ENCODE data around the gene SLC6A9. TPM values are rescaled to one million over a fixed set of nuclear protein-coding genes. Genes with fewer than 3 reads are reported as not detected.

The SLC6A9 gene
- total RNA-seq, 1 experiment from 2014 or later: 45.0 TPM

DNA sequence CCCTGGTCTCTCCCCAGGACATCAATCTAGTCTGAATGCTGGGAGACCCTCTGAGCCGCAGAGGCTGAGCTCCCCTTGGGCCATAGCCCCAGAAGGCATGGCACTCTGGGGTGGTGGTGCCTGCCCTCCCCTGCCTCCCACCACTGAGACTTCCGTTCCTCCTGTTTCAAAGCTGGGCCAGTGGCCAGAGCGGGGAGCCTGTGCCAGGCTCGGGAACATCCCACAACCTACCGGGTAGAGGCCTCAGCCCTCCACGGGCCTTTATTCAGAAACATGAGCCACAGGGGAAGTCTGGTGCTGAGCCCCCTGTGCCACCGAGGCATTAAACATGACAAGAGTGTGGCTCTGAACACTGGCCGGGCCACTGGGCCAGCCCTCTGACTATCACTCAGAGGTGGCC lies 31.8 kb downstream of the SLC6A9 start:
- ChIA-PET POLR2A (no interaction called here), CTCF (no interaction called here)
- H3K27ac Mint-ChIP-seq (ENCODE audit: unreplicated experiment): no peak overlapping the region
- no peaks in the 10 kb centered on the region for H3K27me3 ChIP-seq (replicated peaks; ENCODE audit: control insufficient read depth, insufficient read depth, low read length)
- H3K4me3 ChIP-seq (ENCODE audit: low read depth, low read length): no peak overlapping the region
- H3K9me3 ChIP-seq: no peaks in the 10 kb centered on the region
- H3K4me1 ChIP-seq: no peaks in the 10 kb centered on the region
- H3K27me3 Mint-ChIP-seq (ENCODE audit: insufficient read depth, unreplicated experiment): no peaks in the 10 kb centered on the region
- no peaks in the 10 kb centered on the region for H3K36me3 ChIP-seq (ENCODE audit: control insufficient read depth, insufficient read depth, low read length)
- no peak overlapping the region for H3K4me3 Mint-ChIP-seq (ENCODE audit: unreplicated experiment)
- TF ChIP-seq, protein P1, sequence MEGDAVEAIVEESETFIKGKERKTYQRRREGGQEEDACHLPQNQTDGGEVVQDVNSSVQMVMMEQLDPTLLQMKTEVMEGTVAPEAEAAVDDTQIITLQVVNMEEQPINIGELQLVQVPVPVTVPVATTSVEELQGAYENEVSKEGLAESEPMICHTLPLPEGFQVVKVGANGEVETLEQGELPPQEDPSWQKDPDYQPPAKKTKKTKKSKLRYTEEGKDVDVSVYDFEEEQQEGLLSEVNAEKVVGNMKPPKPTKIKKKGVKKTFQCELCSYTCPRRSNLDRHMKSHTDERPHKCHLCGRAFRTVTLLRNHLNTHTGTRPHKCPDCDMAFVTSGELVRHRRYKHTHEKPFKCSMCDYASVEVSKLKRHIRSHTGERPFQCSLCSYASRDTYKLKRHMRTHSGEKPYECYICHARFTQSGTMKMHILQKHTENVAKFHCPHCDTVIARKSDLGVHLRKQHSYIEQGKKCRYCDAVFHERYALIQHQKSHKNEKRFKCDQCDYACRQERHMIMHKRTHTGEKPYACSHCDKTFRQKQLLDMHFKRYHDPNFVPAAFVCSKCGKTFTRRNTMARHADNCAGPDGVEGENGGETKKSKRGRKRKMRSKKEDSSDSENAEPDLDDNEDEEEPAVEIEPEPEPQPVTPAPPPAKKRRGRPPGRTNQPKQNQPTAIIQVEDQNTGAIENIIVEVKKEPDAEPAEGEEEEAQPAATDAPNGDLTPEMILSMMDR (IDR thresholded peaks at IDR 0.05; ENCODE audit: insufficient read depth in 1 of 2, low read depth in 1 of 2, low read length in 1 of 2, severe bottlenecking in 1 of 2, unreplicated experiment in 1 of 2): no peak
- no peak for DNase-seq
- H3K36me3 Mint-ChIP-seq (ENCODE audit: insufficient read depth, unreplicated experiment): peaks cover 24% of the 10 kb centered on the region
- no TSS peak for BruUV-seq (replicated peaks)
- intact Hi-C loops (cut with micrococcal nuclease; ENCODE audit: unreplicated experiment): no loop called here
- H3K9me3 Mint-ChIP-seq (ENCODE audit: unreplicated experiment): no peaks in the 10 kb centered on the region
- no peaks in the 10 kb centered on the region for H3K4me1 Mint-ChIP-seq (ENCODE audit: low read depth, unreplicated experiment)

DNA sequence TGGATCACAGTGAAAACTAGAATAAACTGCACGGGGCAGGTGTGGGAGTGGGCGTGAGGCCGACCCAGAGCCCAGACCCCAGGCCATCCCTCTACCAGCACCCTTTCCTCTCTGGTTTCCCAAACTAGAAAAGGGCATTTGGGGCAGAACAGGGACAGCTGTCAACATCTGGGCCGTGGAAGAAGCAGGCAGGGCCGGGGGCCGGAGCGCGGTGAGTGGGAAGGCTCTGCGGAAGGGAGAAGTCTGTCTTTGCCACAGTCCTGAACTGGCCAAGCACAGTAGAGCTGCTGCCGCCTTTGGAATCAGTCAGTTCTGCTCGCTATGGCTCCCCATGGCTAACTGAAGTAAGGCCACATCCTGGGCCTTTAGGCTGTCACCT lies 33.3 kb downstream of the SLC6A9 start:
- H3K27ac Mint-ChIP-seq (ENCODE audit: unreplicated experiment): no peak overlapping the region
- H3K27me3 ChIP-seq (replicated peaks; ENCODE audit: control insufficient read depth, insufficient read depth, low read length): no peaks in the 10 kb centered on the region
- H3K4me3 ChIP-seq (ENCODE audit: low read depth, low read length): no peak overlapping the region
- BruUV-seq (replicated peaks): no TSS peak
- no peaks in the 10 kb centered on the region for H3K4me1 ChIP-seq
- H3K9me3 Mint-ChIP-seq (ENCODE audit: unreplicated experiment): no peaks in the 10 kb centered on the region
- H3K4me1 Mint-ChIP-seq (ENCODE audit: low read depth, unreplicated experiment): no peaks in the 10 kb centered on the region
- no peaks in the 10 kb centered on the region for H3K27me3 Mint-ChIP-seq (ENCODE audit: insufficient read depth, unreplicated experiment)
- no peak overlapping the region for H3K4me3 Mint-ChIP-seq (ENCODE audit: unreplicated experiment)
- TF ChIP-seq, protein P1 (IDR thresholded peaks at IDR 0.05; ENCODE audit: insufficient read depth in 1 of 2, low read depth in 1 of 2, low read length in 1 of 2, severe bottlenecking in 1 of 2, unreplicated experiment in 1 of 2): no peak
- H3K36me3 Mint-ChIP-seq (ENCODE audit: insufficient read depth, unreplicated experiment): peaks cover 27% of the 10 kb centered on the region
- POLR2A ChIA-PET: no interaction called here
- intact Hi-C loops (cut with micrococcal nuclease; ENCODE audit: unreplicated experiment): no loop called here
- CTCF ChIA-PET: no interaction called here
- H3K9me3 ChIP-seq: no peaks in the 10 kb centered on the region
- DNase-seq: no peak
- no peaks in the 10 kb centered on the region for H3K36me3 ChIP-seq (ENCODE audit: control insufficient read depth, insufficient read depth, low read length)

DNA sequence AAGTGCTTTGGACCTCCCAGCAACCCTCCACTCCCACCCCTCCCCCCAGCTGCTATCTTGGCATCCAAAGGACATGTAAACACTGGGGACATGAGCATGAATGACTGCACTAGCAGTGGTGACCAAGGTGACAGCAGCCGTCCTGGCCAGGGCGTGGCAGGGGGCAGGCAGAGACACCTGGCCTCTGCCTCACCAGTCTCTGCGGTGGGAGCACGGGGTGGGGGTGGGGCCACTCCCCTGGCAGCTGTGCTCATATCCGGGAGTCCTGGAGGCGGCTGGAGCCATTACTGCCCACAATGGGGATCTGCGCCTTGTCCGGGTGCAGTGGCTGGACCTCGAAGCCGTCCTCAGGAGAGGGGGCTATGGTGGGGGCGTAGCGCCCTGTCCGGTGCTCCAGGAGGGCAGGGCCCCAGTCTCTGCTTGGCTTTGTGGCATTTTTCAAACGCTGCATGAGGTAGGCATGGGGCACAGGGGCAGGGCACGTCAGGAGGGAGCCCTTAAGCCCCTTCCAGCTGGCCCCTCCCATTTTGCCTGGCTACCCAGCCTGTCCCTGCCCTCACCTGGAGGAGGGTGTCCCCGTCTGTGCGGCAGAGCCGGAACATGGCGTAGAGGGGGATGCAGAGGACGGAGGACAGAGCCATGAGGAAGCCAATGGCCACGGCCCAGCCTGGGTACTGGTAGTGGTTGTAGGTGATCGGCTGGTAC lies 33.8 kb downstream of the SLC6A9 start:
- peaks cover 5% of the 10 kb centered on the region for H3K4me1 Mint-ChIP-seq (ENCODE audit: low read depth, unreplicated experiment)
- peaks cover 27% of the 10 kb centered on the region for H3K36me3 Mint-ChIP-seq (ENCODE audit: insufficient read depth, unreplicated experiment)
- no peaks in the 10 kb centered on the region for H3K9me3 ChIP-seq
- no peaks in the 10 kb centered on the region for H3K27me3 ChIP-seq (replicated peaks; ENCODE audit: control insufficient read depth, insufficient read depth, low read length)
- H3K4me1 ChIP-seq: no peaks in the 10 kb centered on the region
- no peak overlapping the region for H3K27ac Mint-ChIP-seq (ENCODE audit: unreplicated experiment)
- no peaks in the 10 kb centered on the region for H3K9me3 Mint-ChIP-seq (ENCODE audit: unreplicated experiment)
- H3K36me3 ChIP-seq (ENCODE audit: control insufficient read depth, insufficient read depth, low read length): no peaks in the 10 kb centered on the region
- CTCF ChIA-PET: no interaction called here
- TF ChIP-seq, protein P1 (IDR thresholded peaks at IDR 0.05; ENCODE audit: insufficient read depth in 1 of 2, low read depth in 1 of 2, low read length in 1 of 2, severe bottlenecking in 1 of 2, unreplicated experiment in 1 of 2): no peak
- no peak overlapping the region for H3K4me3 ChIP-seq (ENCODE audit: low read depth, low read length)
- intact Hi-C loops (cut with micrococcal nuclease; ENCODE audit: unreplicated experiment): no loop called here
- DNase-seq: no peak
- H3K27me3 Mint-ChIP-seq (ENCODE audit: insufficient read depth, unreplicated experiment): no peaks in the 10 kb centered on the region
- BruUV-seq (replicated peaks): no TSS peak
- no peak overlapping the region for H3K4me3 Mint-ChIP-seq (ENCODE audit: unreplicated experiment)
- POLR2A ChIA-PET: no interaction called here

Measured in Caco-2 (cell line).